ENCODE measurements around the gene LGALS7. TPM values are rescaled to one million over a fixed set of nuclear protein-coding genes. Genes with fewer than 3 reads are reported as not detected.

The LGALS7 gene
- polyA plus RNA-seq, 1 experiment = not detected

DNA sequence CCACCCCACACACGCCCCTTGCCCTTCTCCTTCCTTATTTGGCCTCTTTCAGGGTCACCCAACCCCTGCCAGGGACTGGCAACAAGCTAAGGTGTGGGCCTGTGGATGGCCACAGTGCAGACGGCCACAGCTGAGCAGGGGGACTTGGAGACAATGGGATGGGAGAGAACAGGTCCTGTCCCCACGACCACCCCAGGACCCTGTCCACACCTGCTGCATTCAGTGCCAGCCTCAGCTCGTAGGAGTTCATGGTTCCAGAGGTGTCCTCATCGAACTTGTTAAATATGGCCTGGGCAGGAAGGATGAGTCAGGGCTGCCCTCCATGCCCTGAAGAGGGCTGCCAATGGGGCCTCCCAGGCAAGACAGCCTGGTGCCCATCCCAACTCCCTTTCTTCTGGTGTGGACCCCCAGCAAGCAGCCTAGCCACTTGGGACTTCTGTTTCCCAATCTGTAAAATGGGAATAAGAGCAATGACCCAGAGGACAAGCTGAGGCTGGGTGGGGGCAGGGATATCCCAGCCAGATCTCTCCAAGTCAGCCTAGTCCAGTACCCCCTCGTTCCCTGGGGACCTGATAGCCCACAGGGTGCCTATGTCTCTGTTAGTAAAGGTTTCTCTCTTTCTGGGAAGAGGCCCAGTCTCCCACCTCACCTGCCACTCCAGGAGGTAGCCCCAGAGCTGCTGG is 39.7 kb downstream of the LGALS7 start:
- no peak for DNase-seq (ENCODE audit: low read depth)
- POLR2A ChIA-PET = no interaction called here
- no peaks in the 10 kb centered on the region for H3K27me3 ChIP-seq (ENCODE audit: control insufficient read depth, insufficient read depth, low read length)

DNA sequence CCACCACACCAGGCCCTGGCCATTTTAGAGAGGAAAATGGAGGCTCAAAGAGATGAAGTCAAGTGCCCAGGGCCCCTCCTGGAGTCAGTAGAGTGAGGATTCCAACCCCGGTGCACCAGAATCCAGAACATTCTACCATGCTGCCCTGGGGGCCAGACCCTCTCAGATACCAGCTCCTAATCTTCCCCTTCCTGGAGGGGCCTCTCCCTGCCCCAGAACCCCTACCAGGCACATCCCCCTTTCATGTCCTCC is 40.1 kb downstream of the LGALS7 start:
- TF ChIP-seq, protein P1, sequence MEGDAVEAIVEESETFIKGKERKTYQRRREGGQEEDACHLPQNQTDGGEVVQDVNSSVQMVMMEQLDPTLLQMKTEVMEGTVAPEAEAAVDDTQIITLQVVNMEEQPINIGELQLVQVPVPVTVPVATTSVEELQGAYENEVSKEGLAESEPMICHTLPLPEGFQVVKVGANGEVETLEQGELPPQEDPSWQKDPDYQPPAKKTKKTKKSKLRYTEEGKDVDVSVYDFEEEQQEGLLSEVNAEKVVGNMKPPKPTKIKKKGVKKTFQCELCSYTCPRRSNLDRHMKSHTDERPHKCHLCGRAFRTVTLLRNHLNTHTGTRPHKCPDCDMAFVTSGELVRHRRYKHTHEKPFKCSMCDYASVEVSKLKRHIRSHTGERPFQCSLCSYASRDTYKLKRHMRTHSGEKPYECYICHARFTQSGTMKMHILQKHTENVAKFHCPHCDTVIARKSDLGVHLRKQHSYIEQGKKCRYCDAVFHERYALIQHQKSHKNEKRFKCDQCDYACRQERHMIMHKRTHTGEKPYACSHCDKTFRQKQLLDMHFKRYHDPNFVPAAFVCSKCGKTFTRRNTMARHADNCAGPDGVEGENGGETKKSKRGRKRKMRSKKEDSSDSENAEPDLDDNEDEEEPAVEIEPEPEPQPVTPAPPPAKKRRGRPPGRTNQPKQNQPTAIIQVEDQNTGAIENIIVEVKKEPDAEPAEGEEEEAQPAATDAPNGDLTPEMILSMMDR (IDR thresholded peaks at IDR 0.05; ENCODE audit: insufficient read depth, low read depth, low read length) = no peak
- no peak overlapping the region for H3K4me3 ChIP-seq (ENCODE audit: low read depth, low read length)
- H3K36me3 ChIP-seq (ENCODE audit: control insufficient read depth, insufficient read depth, low read length) = peaks cover 31% of the 10 kb centered on the region
- ChIA-PET CTCF (interaction anchor here (0.6 to 1.4 kb wide), 4 partner anchors 17 to 916 kb away, joined by 3 to 7 read pairs (median 3); partner anchors contain the start of genes MRPS12 and SARS2), POLR2A (no interaction called here)
- H3K27me3 ChIP-seq (ENCODE audit: control insufficient read depth, insufficient read depth, low read length) = no peaks in the 10 kb centered on the region
- DNase-seq (ENCODE audit: low read depth) = no peak

More for the DNA sequence above, 39.7 kb downstream of the LGALS7 start:
- CTCF ChIA-PET = interaction anchor here (0.6 to 1.8 kb wide), 6 partner anchors 15 to 916 kb away, joined by 3 to 7 read pairs (median 4); partner anchors contain the start of gene ACTN4
- Histone ChIP-seq H3K36me3 (ENCODE audit: control insufficient read depth, insufficient read depth, low read length) (peaks cover 29% of the 10 kb centered on the region), H3K4me3 (ENCODE audit: low read depth, low read length) (no peak overlapping the region)
- TF ChIP-seq, protein P1 (IDR thresholded peaks at IDR 0.05; ENCODE audit: insufficient read depth, low read depth, low read length) = no peak

- no peak overlapping the region for H3K4me3 ChIP-seq (ENCODE audit: low read depth, low read length)
- H3K36me3 ChIP-seq (ENCODE audit: control insufficient read depth, insufficient read depth, low read length) = peaks cover 45% of the 10 kb centered on the region
- ChIA-PET CTCF (interaction anchor here (1.4 kb wide), 1 partner anchor 199 kb away, joined by 3 read pairs; the partner anchor contains the start of genes MRPS12 and SARS2), POLR2A (interaction anchor here (0.6 kb wide), 2 partner anchors 9 to 98 kb away, joined by 3 to 6 read pairs; no protein-coding TSS in a partner anchor)
- no peaks in the 10 kb centered on the region for H3K27me3 ChIP-seq (ENCODE audit: control insufficient read depth, insufficient read depth, low read length)
- DNase-seq (ENCODE audit: low read depth) = no peak
- TF ChIP-seq, protein P1 (IDR thresholded peaks at IDR 0.05; ENCODE audit: insufficient read depth, low read depth, low read length) = no peak
Observed at GRCh38 chr19:38731654-38732301, 41.5 kb downstream of the LGALS7 start.

DNA sequence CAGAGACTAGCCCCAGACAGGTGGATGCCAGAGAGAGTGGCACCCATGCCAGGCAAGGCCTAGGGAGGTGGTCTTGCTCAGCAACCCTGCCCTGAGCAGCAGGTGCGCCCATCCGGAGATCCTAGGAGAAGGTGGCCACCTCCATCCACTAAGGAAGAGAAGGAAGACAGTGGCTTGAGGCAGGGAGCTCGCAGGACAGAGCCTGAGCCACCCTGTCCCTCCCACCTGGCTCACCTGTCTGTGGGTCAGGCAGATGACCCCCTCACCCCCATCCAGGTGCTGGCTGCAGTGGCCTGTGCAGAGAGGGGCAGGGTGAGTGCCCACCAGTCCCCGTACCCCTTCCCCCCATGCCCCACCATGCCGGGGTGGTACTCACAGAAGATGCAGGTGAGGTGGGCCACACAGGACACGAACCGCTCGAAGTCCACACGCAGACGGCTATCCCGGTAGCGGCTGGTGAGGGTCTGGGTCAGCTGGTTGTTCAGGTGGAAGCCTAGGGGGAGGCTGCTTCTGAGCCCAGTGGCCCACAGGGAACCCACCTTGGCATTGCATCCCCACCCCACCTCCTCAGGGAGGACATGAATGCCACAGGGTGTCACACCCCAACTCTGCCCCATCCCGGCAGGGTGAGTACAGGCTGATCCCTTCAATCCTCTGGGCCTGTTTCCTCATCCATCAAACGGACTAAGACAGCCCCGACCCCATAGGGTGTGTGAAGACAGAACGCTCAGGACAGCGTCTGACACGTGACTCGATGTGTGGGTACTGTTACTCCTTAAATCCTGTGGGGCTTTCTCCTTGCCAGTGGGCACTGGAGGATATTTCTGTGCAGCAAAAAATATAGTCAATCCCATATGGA is 42.4 kb downstream of the LGALS7 start:
- POLR2A ChIA-PET = interaction anchor here (0.6 kb wide), 2 partner anchors 10 to 99 kb away, joined by 3 to 6 read pairs; no protein-coding TSS in a partner anchor

More for the DNA sequence above, 42.4 kb downstream of the LGALS7 start:
- CTCF ChIA-PET = interaction anchor here (1.0 to 1.2 kb wide), 2 partner anchors 19 to 83 kb away, joined by 3 to 4 read pairs; no protein-coding TSS in a partner anchor
- DNase-seq (ENCODE audit: low read depth) = no peak
- TF ChIP-seq, protein P1 (IDR thresholded peaks at IDR 0.05; ENCODE audit: insufficient read depth, low read depth, low read length) = no peak
- H3K4me3 ChIP-seq (ENCODE audit: low read depth, low read length) = no peak overlapping the region
- peaks cover 49% of the 10 kb centered on the region for H3K36me3 ChIP-seq (ENCODE audit: control insufficient read depth, insufficient read depth, low read length)
- no peaks in the 10 kb centered on the region for H3K27me3 ChIP-seq (ENCODE audit: control insufficient read depth, insufficient read depth, low read length)
